Measurements from ENCODE around the gene MYO9A. TPM values are rescaled to one million over a fixed set of nuclear protein-coding genes. Genes with fewer than 3 reads are reported as not detected.
A peak's percentile ranks its signal among the peaks of the same experiment; 100 is the strongest.

MYO9A gene
- total RNA-seq, 1 donor from 2014 or later: 79.5 TPM

DNA sequence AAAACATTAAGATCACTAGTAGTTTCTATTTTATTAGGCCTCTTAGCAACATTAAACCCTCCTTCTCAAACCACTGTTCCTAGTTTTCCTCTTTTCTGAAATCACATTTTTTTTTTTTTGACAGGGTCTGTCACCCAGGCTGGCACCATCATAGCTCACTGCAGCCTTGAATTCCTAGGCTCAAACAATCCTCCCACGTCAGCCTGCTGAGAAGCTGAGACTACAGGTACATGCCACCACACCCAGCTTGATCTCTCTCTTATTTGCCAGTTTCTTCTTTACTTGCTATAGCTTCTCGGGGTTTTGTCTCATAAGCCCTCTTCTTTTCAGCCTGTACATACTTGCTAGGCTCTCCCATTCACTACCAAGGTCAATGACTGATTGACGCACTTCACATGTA, 28.3 kb upstream of the MYO9A start:
- Mint-ChIP-seq H3K4me1 (peaks cover 14% of the 10 kb centered on the region), H3K4me3 (no peak overlapping the region), H3K36me3 (peaks cover 1% of the 10 kb centered on the region), H3K27ac (no peak overlapping the region), H3K27me3 (ENCODE audit: low read depth) (no peaks in the 10 kb centered on the region), H3K9me3 (no peaks in the 10 kb centered on the region)
- TF ChIP-seq, protein P1, sequence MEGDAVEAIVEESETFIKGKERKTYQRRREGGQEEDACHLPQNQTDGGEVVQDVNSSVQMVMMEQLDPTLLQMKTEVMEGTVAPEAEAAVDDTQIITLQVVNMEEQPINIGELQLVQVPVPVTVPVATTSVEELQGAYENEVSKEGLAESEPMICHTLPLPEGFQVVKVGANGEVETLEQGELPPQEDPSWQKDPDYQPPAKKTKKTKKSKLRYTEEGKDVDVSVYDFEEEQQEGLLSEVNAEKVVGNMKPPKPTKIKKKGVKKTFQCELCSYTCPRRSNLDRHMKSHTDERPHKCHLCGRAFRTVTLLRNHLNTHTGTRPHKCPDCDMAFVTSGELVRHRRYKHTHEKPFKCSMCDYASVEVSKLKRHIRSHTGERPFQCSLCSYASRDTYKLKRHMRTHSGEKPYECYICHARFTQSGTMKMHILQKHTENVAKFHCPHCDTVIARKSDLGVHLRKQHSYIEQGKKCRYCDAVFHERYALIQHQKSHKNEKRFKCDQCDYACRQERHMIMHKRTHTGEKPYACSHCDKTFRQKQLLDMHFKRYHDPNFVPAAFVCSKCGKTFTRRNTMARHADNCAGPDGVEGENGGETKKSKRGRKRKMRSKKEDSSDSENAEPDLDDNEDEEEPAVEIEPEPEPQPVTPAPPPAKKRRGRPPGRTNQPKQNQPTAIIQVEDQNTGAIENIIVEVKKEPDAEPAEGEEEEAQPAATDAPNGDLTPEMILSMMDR (IDR thresholded peaks at IDR 0.05; ENCODE audit: unreplicated experiment): no peak
- DNase-seq (ENCODE audit: low spot score in 2 of 2, unreplicated experiment in 2 of 2): no peak

DNA sequence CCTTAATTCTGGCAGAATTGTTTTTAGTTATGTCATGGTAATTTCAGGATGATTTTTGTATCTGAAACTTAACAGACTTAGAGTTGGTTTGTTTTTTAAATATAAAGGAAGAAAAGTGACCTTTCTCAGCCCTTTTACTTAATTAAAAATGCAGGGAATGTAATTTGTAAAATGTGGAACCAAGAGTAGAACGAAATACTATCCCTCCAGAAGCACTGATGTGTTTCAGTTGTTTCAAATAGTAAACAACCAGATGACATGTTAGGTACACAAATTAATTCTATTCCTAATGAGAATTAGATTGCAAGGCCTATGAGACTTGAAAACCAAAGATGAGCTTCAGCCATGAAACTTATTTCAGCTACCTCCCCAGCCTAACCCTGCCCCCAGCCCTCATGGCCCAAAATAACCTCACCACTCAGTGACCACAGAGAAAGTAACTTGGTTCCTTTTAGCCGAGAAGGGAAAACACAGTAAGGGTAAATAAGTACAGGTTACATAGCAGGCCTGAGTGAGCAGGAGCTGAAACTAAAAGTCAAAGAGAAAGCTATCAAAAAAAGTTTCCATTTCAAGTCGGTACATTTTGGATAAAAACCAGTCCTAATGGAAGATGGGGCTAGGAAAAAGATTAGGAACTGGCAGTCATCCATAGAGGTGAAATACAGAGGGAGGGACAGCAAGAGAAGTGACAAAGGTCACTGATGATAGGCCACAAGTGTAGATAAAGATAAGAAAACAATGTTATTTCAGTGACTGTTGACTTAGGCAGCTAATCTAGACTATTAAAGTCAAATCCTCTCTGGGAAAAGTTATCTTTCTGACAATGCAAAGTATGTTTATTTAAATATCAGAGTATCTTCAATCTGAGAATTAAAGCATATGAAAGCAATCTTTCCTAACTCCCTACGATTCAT, 23.5 kb upstream of the MYO9A start:
- Mint-ChIP-seq H3K27ac (peak overlapping the region; percentile 83), H3K36me3 (peaks cover 6% of the 10 kb centered on the region), H3K4me1 (peaks cover 33% of the 10 kb centered on the region), H3K27me3 (ENCODE audit: low read depth) (no peaks in the 10 kb centered on the region), H3K4me3 (no peak overlapping the region), H3K9me3 (no peaks in the 10 kb centered on the region)
- DNase-seq (ENCODE audit: low spot score in 2 of 2, unreplicated experiment in 2 of 2): no peak
- TF ChIP-seq, protein P1 (IDR thresholded peaks at IDR 0.05; ENCODE audit: unreplicated experiment): no peak

DNA sequence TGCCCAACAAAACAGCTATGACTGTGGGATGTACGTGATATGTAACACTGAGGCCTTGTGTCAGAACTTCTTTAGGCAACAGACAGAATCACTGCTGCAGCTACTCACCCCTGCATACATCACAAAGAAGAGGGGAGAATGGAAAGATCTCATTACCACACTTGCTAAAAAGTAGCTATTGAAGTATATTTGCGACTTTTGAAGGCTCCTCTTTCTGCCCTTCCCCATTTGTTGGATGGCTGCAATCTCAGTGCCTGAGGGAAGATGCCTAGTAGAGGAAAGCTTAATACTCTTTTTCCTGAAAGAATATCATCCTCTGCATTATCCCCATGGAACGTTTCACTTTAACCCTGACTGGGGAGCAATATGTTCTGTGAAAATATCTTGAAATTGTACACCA, 22.1 kb upstream of the MYO9A start:
- no peak overlapping the region for H3K4me3 Mint-ChIP-seq
- no peak overlapping the region for H3K27ac Mint-ChIP-seq
- H3K4me1 Mint-ChIP-seq: peaks cover 37% of the 10 kb centered on the region
- no peaks in the 10 kb centered on the region for H3K27me3 Mint-ChIP-seq (ENCODE audit: low read depth)
- TF ChIP-seq, protein P1 (IDR thresholded peaks at IDR 0.05; ENCODE audit: unreplicated experiment): no peak
- no peaks in the 10 kb centered on the region for H3K9me3 Mint-ChIP-seq
- peaks cover 6% of the 10 kb centered on the region for H3K36me3 Mint-ChIP-seq
- no peak for DNase-seq (ENCODE audit: low spot score in 2 of 2, unreplicated experiment in 2 of 2)

DNA sequence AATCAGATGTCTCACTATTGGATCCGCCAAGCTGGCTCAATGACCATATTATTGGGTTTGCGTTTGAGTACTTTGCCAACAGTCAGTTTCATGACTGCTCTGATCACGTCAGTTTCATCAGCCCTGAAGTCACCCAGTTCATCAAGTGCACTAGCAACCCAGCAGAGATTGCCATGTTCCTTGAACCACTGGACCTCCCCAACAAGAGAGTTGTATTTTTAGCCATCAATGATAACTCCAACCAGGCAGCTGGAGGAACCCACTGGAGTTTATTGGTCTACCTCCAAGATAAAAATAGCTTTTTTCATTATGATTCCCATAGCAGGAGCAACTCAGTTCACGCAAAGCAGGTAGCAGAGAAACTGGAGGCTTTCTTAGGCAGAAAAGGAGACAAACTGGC, 21.7 kb upstream of the MYO9A start:
- H3K27me3 Mint-ChIP-seq (ENCODE audit: low read depth): no peaks in the 10 kb centered on the region
- DNase-seq (ENCODE audit: low spot score in 2 of 2, unreplicated experiment in 2 of 2): no peak
- peaks cover 6% of the 10 kb centered on the region for H3K36me3 Mint-ChIP-seq
- H3K4me1 Mint-ChIP-seq: peaks cover 37% of the 10 kb centered on the region
- TF ChIP-seq, protein P1 (IDR thresholded peaks at IDR 0.05; ENCODE audit: unreplicated experiment): no peak
- H3K27ac Mint-ChIP-seq: no peak overlapping the region
- no peaks in the 10 kb centered on the region for H3K9me3 Mint-ChIP-seq
- H3K4me3 Mint-ChIP-seq: no peak overlapping the region

DNA sequence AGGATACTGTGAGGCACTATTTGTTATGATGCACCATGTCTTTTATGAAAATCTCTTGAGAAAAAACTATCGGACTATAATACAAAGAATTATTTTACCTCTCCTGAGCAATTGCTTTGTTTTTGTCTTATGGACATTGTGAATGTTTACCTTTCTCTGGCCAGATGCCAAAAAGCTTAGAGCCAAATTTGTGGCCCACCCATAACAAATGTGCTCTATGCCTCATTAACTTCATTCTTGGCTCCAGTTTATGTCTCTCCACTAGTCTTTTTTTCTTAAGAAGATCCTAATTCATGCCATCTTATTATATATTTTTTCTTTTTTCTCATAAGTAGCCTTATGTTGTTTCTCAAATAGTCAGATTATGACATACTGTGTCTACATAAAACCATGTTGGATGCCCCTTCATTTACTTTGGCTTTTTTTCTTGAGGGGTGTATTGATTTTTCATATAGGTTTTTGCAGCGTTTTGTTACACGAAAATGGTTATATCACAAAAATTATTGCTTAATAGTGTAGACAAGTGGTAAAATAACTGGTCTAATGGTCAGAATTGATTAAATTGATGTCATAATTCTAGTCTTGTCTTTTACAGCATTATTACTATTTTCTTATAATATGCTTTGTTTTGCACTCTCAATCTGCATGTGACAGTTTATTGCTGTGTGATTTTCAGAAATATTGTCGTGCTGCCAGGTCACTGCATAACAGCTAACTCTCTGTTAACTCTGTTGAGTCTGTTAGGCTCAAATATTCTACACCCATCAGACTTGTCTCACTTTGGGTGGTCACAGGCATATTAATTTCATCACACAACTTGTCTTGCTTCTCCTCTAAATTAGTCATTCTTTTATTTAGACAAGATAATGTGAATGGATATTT, 18.5 kb upstream of the MYO9A start:
- Mint-ChIP-seq H3K27me3 (ENCODE audit: low read depth) (no peaks in the 10 kb centered on the region), H3K4me1 (peaks cover 29% of the 10 kb centered on the region), H3K36me3 (peaks cover 6% of the 10 kb centered on the region), H3K27ac (no peak overlapping the region), H3K9me3 (no peaks in the 10 kb centered on the region), H3K4me3 (no peak overlapping the region)
- TF ChIP-seq, protein P1 (IDR thresholded peaks at IDR 0.05; ENCODE audit: unreplicated experiment): no peak
- DNase-seq (ENCODE audit: low spot score in 2 of 2, unreplicated experiment in 2 of 2): no peak

All from mesothelial cell of epicardium (in vitro differentiated cells).